Measurements from ENCODE around the gene SLC3A2.

- TF ChIP-seq CTCF (IDR thresholded peaks at IDR 0.05) (no peak), EP300 (IDR thresholded peaks at IDR 0.05) (peak; percentile 95 to 96)
These were observed 1.1 kb downstream of the SLC3A2 start for GRCh38 chr11:62881579-62882430.
